Measurements from ENCODE around the gene CHRNA5.

DNA sequence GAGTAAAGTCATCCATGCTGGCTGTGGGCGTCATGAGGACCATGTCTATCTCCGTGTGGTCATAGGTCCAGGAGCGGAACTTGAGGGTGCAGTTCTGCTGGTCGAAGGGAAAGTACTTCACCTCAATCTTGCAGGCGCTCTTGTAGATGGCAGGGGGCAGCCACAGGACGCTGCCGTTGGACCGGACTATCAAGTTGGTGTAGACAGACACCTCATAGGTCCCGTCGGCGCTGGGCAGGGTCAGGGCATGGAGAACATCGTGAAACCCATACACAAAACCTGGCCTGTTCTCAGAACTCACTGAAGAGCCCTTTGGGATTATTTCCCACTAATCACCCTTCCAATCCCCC is 64.4 kb downstream of the CHRNA5 start:
- TF ChIP-seq, protein P1, sequence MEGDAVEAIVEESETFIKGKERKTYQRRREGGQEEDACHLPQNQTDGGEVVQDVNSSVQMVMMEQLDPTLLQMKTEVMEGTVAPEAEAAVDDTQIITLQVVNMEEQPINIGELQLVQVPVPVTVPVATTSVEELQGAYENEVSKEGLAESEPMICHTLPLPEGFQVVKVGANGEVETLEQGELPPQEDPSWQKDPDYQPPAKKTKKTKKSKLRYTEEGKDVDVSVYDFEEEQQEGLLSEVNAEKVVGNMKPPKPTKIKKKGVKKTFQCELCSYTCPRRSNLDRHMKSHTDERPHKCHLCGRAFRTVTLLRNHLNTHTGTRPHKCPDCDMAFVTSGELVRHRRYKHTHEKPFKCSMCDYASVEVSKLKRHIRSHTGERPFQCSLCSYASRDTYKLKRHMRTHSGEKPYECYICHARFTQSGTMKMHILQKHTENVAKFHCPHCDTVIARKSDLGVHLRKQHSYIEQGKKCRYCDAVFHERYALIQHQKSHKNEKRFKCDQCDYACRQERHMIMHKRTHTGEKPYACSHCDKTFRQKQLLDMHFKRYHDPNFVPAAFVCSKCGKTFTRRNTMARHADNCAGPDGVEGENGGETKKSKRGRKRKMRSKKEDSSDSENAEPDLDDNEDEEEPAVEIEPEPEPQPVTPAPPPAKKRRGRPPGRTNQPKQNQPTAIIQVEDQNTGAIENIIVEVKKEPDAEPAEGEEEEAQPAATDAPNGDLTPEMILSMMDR (IDR thresholded peaks at IDR 0.05; ENCODE audit: poor library complexity): no peak
- no peak for TF ChIP-seq EZH2phosphoT487 (IDR thresholded peaks at IDR 0.05; ENCODE audit: low read depth, severe bottlenecking, unreplicated experiment)

All from hepatocyte (in vitro differentiated cells).